ENCODE measurements around the gene APBA2.

DNA sequence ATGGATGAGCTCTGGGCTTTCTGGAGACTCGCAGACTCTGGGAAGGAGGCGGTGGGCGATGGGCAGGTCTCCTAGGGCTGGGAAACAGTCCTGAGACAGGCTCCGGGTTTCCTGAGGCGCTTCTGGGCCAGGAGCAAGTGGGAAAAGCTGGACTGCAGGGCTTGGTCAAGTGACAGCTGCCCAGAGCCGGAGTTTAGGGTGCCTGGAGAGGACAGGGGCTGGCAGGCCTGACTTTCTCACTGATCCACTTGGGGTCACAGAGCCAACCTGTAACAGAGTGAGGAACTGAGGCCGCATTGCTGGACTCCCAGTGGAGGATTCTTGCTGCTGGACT lies 107.9 kb downstream of the APBA2 start:
- TF ChIP-seq MAFK (conservative IDR thresholded peaks at IDR 0.05 in 1 of 2, IDR thresholded peaks at IDR 0.05 in 1 of 2; ENCODE audit: low read length in 2 of 2) (no peak), NFYB (CRISPR knock-in tag; IDR thresholded peaks at IDR 0.05) (no peak), ZBTB21 (CRISPR knock-in tag; IDR thresholded peaks at IDR 0.05) (no peak), MTF2 (CRISPR knock-in tag; IDR thresholded peaks at IDR 0.05; ENCODE audit: borderline replicate concordance) (no peak), ZNF207 (IDR thresholded peaks at IDR 0.05; ENCODE audit: borderline replicate concordance) (no peak), ZNF543 (CRISPR knock-in tag; IDR thresholded peaks at IDR 0.05) (no peak)
- TF ChIP-seq, protein P1, sequence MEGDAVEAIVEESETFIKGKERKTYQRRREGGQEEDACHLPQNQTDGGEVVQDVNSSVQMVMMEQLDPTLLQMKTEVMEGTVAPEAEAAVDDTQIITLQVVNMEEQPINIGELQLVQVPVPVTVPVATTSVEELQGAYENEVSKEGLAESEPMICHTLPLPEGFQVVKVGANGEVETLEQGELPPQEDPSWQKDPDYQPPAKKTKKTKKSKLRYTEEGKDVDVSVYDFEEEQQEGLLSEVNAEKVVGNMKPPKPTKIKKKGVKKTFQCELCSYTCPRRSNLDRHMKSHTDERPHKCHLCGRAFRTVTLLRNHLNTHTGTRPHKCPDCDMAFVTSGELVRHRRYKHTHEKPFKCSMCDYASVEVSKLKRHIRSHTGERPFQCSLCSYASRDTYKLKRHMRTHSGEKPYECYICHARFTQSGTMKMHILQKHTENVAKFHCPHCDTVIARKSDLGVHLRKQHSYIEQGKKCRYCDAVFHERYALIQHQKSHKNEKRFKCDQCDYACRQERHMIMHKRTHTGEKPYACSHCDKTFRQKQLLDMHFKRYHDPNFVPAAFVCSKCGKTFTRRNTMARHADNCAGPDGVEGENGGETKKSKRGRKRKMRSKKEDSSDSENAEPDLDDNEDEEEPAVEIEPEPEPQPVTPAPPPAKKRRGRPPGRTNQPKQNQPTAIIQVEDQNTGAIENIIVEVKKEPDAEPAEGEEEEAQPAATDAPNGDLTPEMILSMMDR (CRISPR knock-in tag; IDR thresholded peaks at IDR 0.05): no peak

All from HepG2 (cell line).